A549 (cell line): ENCODE data around the gene MOXD1.

Experiments used
- CBX2 ChIP-seq: fragments of 200-600 bp; sonication (generic); IDR thresholded peaks from 2 replicates; pipeline ENCODE4 v1.6.1; 2016; ENCODE audit warnings: low read depth, mild to moderate bottlenecking, borderline replicate concordance
- CBX8 ChIP-seq: fragments of 200-600 bp; sonication (generic); IDR thresholded peaks from 2 replicates; pipeline ENCODE4 v1.6.1; 2016
- CTCF ChIP-seq: fragments of >200 bp; sonication (Bioruptor Twin); formaldehyde crosslinking; IDR thresholded peaks from 3 replicates; pipeline ENCODE4 v1.5.1; 2016
- MAFK ChIP-seq: fragments of 450-650 bp; IDR thresholded peaks from 2 replicates; pipeline ENCODE4 v1.6.1; 2014; ENCODE audit not compliant: partially characterized antibody
- POLR2A ChIP-seq: IDR thresholded peaks from 2 replicates; pipeline ENCODE4 v1.6.1; 2012; ENCODE audit warnings: mild to moderate bottlenecking, low read length
- RNF2 ChIP-seq: fragments of 200-600 bp; sonication (generic); IDR thresholded peaks from 2 replicates; pipeline ENCODE4 v1.6.1; 2016; ENCODE audit warnings: low read depth, mild to moderate bottlenecking, antibody characterized with exemption, moderate library complexity, borderline replicate concordance
- SMC3 ChIP-seq: fragments of >200 bp; sonication (Bioruptor Twin); formaldehyde crosslinking; IDR thresholded peaks from 3 replicates; pipeline ENCODE4 v1.6.1; 2018; ENCODE audit warnings: inconsistent platforms
- TP53 ChIP-seq: fragments of 250-450 bp; sonication (Bioruptor Pico); IDR thresholded peaks from 2 replicates; pipeline ENCODE4 v1.5.0; 2021; ENCODE audit warnings: mild to moderate bottlenecking, moderate library complexity
- TF ChIP-seq, protein P1 (sequence below): fragments of 450-650 bp; IDR thresholded peaks from 2 replicates; pipeline ENCODE4 v1.6.1; 2014; ENCODE audit warnings: antibody characterized with exemption

DNA sequence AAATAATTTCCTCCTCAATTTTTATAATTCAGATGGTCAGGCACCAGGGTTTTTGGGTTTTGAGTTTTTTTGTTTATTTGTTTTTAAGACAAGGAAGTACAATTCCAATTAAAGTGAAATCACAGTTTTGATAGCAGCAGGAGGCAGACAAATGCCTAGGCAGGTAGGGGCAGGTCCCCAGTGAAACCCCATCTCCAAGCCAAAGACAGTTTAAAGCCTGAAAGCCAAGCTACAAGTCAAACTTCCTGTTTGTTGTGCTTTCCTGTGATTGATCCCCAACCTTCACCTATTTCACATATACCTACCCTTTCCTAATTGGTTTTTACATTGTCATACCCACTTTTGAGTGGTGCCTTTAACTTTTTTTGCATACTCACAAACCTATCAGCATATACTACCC is 149.6 kb downstream of the MOXD1 start:
- TF ChIP-seq CBX2: no peak
- no peak for TF ChIP-seq POLR2A
- TF ChIP-seq CTCF: no peak
- no peak for TF ChIP-seq TP53
- no peak for TF ChIP-seq SMC3
- TF ChIP-seq RNF2: no peak
- TF ChIP-seq CBX8: no peak
- no peak for TF ChIP-seq MAFK
- TF ChIP-seq, protein P1, sequence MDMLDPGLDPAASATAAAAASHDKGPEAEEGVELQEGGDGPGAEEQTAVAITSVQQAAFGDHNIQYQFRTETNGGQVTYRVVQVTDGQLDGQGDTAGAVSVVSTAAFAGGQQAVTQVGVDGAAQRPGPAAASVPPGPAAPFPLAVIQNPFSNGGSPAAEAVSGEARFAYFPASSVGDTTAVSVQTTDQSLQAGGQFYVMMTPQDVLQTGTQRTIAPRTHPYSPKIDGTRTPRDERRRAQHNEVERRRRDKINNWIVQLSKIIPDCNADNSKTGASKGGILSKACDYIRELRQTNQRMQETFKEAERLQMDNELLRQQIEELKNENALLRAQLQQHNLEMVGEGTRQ: no peak
